ENCODE results near the gene CCDC190.

GRCh38 chr1:162901243-162901642 lies 40.3 kb upstream of the CCDC190 start:
- no peak for TF ChIP-seq MXI1 (IDR thresholded peaks at IDR 0.05; ENCODE audit: borderline replicate concordance, low read depth, low read length)
- no peak for TF ChIP-seq CTCF (conservative IDR thresholded peaks at IDR 0.05; ENCODE audit: low read depth, low read length)
- TF ChIP-seq RAD21 (IDR thresholded peaks at IDR 0.05; ENCODE audit: low read length), result no peak
- TF ChIP-seq MAZ (IDR thresholded peaks at IDR 0.05; ENCODE audit: borderline replicate concordance, low read depth, low read length), result no peak
- TF ChIP-seq RCOR1 (IDR thresholded peaks at IDR 0.05; ENCODE audit: insufficient replicate concordance, low read length), result no peak
- TF ChIP-seq SMC3 (IDR thresholded peaks at IDR 0.05; ENCODE audit: low read depth, low read length), result no peak
- TF ChIP-seq NFE2L2 (IDR thresholded peaks at IDR 0.05; ENCODE audit: low read depth, low read length), result no peak
- TF ChIP-seq POLR2A (IDR thresholded peaks at IDR 0.05; ENCODE audit: low read depth, low read length), result no peak

All from IMR-90 (cell line).